HepG2 (cell line): Measurements from ENCODE around the gene TNRC18.

Source experiments
- BCL6 ChIP-seq: IDR thresholded peaks from 2 replicates; pipeline ENCODE4 v1.6.1; 2016; ENCODE audit warnings: missing genetic modification reagents, missing compliant biosample characterization
- CTCF ChIP-seq: sonication (generic); formaldehyde crosslinking; IDR thresholded peaks from 2 replicates; pipeline ENCODE4 v1.5.0; 2020; ENCODE audit warnings: mild to moderate bottlenecking, missing genetic modification reagents, moderate library complexity
- ERF ChIP-seq: IDR thresholded peaks from 2 replicates; pipeline ENCODE4 v1.6.1; 2018; ENCODE audit warnings: missing biosample characterization, missing genetic modification reagents
- HES4 ChIP-seq: sonication (generic); formaldehyde crosslinking; IDR thresholded peaks from 2 replicates; pipeline ENCODE4 v1.9.0; 2021; ENCODE audit warnings: mild to moderate bottlenecking, missing genetic modification reagents, borderline replicate concordance
- KDM5A ChIP-seq: fragments of 200-600 bp; sonication (generic); IDR thresholded peaks from 2 replicates; pipeline ENCODE4 v1.7.0; 2018; ENCODE audit warnings: antibody characterized with exemption, mild to moderate bottlenecking, low read length, borderline replicate concordance
- MXD1 ChIP-seq: sonication (generic); formaldehyde crosslinking; IDR thresholded peaks from 2 replicates; pipeline ENCODE4 v1.4.0; 2020; ENCODE audit warnings: mild to moderate bottlenecking, missing genetic modification reagents
- POLR2A ChIP-seq, 2 experiments: IDR thresholded peaks; 2 replicates each; pipeline ENCODE4 v1.6.1; 2011; ENCODE audit warnings: low read depth in 2 of 2, low read length in 2 of 2, mild to moderate bottlenecking in 1 of 2, moderate library complexity in 1 of 2; ENCODE audit not compliant: insufficient read depth in 1 of 2
- SP2 ChIP-seq: sonication (generic); formaldehyde crosslinking; IDR thresholded peaks from 2 replicates; pipeline ENCODE4 v1.5.1; 2020; ENCODE audit warnings: mild to moderate bottlenecking, missing genetic modification reagents
- U2AF2 ChIP-seq: fragments of 200-400 bp; formaldehyde crosslinking; IDR thresholded peaks from 2 replicates; pipeline ENCODE4 v1.6.1; 2017; ENCODE audit warnings: low read depth, mild to moderate bottlenecking, low read length
- ZFP1 ChIP-seq: IDR thresholded peaks from 2 replicates; pipeline ENCODE4 v1.6.1; 2016
- ZNF562 ChIP-seq: sonication (generic); formaldehyde crosslinking; IDR thresholded peaks from 2 replicates; pipeline ENCODE4 v1.8.0; 2022; ENCODE audit warnings: missing genetic modification reagents, borderline replicate concordance
- TF ChIP-seq, protein P1 (sequence below): IDR thresholded peaks from 2 replicates; pipeline ENCODE4 v1.6.1; 2016; ENCODE audit warnings: low read depth, missing genetic modification reagents, missing compliant biosample characterization

GRCh38 chr7:5283421-5284303, 140.0 kb downstream of the TNRC18 start:
- TF ChIP-seq ZFP1 (CRISPR knock-in tag), result no peak
- no peak for TF ChIP-seq CTCF
- no peak for TF ChIP-seq POLR2A (IDR thresholded peaks at IDR 0.05; ENCODE audit: insufficient read depth in 1 of 2, low read depth in 2 of 2, low read length in 2 of 2)
- no peak for TF ChIP-seq BCL6 (CRISPR knock-in tag)
- no peak for TF ChIP-seq ERF
- no peak for TF ChIP-seq SP2
- TF ChIP-seq HES4 (CRISPR knock-in tag), result peak; percentile 29; the same call in 1 of the 2 replicates
- TF ChIP-seq ZNF562, result no peak
- TF ChIP-seq KDM5A, result no peak
- TF ChIP-seq, protein P1, sequence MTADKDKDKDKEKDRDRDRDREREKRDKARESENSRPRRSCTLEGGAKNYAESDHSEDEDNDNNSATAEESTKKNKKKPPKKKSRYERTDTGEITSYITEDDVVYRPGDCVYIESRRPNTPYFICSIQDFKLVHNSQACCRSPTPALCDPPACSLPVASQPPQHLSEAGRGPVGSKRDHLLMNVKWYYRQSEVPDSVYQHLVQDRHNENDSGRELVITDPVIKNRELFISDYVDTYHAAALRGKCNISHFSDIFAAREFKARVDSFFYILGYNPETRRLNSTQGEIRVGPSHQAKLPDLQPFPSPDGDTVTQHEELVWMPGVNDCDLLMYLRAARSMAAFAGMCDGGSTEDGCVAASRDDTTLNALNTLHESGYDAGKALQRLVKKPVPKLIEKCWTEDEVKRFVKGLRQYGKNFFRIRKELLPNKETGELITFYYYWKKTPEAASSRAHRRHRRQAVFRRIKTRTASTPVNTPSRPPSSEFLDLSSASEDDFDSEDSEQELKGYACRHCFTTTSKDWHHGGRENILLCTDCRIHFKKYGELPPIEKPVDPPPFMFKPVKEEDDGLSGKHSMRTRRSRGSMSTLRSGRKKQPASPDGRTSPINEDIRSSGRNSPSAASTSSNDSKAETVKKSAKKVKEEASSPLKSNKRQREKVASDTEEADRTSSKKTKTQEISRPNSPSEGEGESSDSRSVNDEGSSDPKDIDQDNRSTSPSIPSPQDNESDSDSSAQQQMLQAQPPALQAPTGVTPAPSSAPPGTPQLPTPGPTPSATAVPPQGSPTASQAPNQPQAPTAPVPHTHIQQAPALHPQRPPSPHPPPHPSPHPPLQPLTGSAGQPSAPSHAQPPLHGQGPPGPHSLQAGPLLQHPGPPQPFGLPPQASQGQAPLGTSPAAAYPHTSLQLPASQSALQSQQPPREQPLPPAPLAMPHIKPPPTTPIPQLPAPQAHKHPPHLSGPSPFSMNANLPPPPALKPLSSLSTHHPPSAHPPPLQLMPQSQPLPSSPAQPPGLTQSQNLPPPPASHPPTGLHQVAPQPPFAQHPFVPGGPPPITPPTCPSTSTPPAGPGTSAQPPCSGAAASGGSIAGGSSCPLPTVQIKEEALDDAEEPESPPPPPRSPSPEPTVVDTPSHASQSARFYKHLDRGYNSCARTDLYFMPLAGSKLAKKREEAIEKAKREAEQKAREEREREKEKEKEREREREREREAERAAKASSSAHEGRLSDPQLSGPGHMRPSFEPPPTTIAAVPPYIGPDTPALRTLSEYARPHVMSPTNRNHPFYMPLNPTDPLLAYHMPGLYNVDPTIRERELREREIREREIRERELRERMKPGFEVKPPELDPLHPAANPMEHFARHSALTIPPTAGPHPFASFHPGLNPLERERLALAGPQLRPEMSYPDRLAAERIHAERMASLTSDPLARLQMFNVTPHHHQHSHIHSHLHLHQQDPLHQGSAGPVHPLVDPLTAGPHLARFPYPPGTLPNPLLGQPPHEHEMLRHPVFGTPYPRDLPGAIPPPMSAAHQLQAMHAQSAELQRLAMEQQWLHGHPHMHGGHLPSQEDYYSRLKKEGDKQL (CRISPR knock-in tag), result no peak
- 0 out of 2 replicates have a peak, but pooled peaks have one; percentile 10 for TF ChIP-seq MXD1 (CRISPR knock-in tag)
- TF ChIP-seq U2AF2, result no peak
